D721Med (cell line): ENCODE measurements around the gene HHIP.
"Not testable (repeated sequence)": the region's sequence is repeated elsewhere in the genome, so short reads cannot be mapped to it uniquely, and the experiment has no call there.

Source experiments
- DNase-seq: peaks from one replicate; pipeline ENCODE4 v3.0.0; 2011; ENCODE audit warnings: low spot score; ENCODE audit not compliant: insufficient read length
- FAIRE-seq: peaks from 2 replicates; lab custom pipeline; 2011; peaks lifted over from hg19 to GRCh38; lab: Jason Lieb, UNC
- TF ChIP-seq, protein P1 (sequence below): IDR thresholded peaks from 2 replicates; pipeline ENCODE4 v1.5.1; 2012; ENCODE audit warnings: mild to moderate bottlenecking, control low read depth; ENCODE audit not compliant: insufficient read depth; ENCODE audit errors: missing control alignments

HHIP gene

GRCh38 chr4:144785961-144786360 is 140.0 kb downstream of the HHIP start:
- FAIRE-seq (no peak), DNase-seq (no peak)
- TF ChIP-seq, protein P1, sequence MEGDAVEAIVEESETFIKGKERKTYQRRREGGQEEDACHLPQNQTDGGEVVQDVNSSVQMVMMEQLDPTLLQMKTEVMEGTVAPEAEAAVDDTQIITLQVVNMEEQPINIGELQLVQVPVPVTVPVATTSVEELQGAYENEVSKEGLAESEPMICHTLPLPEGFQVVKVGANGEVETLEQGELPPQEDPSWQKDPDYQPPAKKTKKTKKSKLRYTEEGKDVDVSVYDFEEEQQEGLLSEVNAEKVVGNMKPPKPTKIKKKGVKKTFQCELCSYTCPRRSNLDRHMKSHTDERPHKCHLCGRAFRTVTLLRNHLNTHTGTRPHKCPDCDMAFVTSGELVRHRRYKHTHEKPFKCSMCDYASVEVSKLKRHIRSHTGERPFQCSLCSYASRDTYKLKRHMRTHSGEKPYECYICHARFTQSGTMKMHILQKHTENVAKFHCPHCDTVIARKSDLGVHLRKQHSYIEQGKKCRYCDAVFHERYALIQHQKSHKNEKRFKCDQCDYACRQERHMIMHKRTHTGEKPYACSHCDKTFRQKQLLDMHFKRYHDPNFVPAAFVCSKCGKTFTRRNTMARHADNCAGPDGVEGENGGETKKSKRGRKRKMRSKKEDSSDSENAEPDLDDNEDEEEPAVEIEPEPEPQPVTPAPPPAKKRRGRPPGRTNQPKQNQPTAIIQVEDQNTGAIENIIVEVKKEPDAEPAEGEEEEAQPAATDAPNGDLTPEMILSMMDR: no peak

DNA sequence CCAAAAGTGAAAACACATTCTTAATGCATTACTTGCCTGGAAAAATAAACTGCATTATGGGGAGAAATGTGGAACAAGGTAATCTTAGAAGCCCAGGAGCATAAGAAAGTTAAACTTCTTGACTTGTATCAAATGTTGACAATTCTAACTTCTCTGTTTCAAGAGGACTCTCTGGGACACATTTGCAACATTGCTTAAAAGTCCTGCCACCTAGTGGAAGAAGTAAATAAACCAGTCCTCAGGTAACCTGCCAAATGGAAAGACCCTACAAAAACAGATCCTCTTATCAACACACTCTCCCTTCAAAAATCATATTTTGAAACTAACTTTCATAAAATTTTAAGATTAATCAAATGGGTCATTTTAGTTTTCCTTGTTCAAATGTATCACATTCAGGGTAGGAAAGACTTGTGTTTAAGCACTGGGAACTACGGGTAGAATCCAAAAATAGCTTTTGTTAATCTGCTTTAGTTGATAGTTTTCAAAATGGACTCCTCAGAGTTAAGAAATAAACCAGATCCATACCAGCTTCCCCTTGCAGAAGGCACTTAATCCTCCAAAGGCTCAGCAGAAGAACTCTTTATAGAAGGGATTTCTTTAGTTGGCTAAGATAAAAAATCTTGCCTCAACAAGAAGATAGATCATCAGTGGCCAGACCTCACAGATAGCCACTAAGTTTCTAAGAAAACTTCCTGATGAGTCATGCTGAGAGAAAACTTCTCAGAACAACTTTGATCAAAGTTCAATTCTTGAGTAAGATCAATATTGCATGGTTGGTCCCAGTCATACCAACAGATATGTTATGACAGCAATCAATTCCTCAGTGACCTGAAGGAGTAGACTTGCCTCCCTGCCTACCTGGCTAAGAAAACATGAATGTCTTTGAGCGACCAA is 141.7 kb downstream of the HHIP start:
- DNase-seq (no peak), FAIRE-seq (peak; percentile 78)
- TF ChIP-seq, protein P1: peak; percentile 47

- FAIRE-seq (no peak), DNase-seq (no peak)
- TF ChIP-seq, protein P1: no peak
Observed at GRCh38 chr4:144788469-144788868, 142.5 kb downstream of the HHIP start.

DNA sequence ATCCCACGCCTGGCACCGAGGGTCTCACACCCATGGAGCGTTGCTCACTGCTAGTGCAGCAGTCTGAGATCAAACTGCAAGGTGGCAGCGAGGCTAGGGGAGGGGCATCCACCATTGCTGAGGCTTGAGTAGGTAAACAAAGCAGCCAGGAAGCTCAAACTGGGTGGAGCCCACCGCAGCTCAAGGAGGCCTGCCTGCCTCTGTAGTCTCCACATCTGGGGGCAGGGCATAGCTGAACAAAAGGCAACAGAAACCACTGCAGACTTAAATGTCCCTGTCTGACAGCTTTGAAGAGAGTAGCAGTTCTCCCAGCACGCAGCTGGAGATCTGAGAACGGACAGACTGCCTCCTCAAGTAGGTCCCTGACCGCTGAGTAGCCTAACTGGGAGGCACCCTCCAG is 146.0 kb downstream of the HHIP start:
- not testable (repeated sequence) for DNase-seq, FAIRE-seq
